ENCODE data around the gene ACAP2. TPM values are rescaled to one million over a fixed set of nuclear protein-coding genes. Genes with fewer than 3 reads are reported as not detected.

ACAP2 gene
- total RNA-seq, 1 experiment from 2014 or later, result 42.9 TPM

GRCh38 chr3:195270817-195271409 lies 171.9 kb downstream of the ACAP2 start, which contains the start of gene XXYLT1:
Gene XXYLT1, minus strand, starts transcription at chr3:195271159. Its CDS starts 101 bp downstream, at chr3:195271058.
- Mint-ChIP-seq H3K4me3 (ENCODE audit: unreplicated experiment) (peak within 1 kb of the TSS; percentile 88), H3K9me3 (ENCODE audit: unreplicated experiment) (no peaks in the 10 kb centered on the region), H3K4me1 (ENCODE audit: low read depth, unreplicated experiment) (peaks cover 21% of the 10 kb centered on the region), H3K36me3 (ENCODE audit: insufficient read depth, unreplicated experiment) (peaks cover 19% of the 10 kb centered on the region), H3K27me3 (ENCODE audit: insufficient read depth, unreplicated experiment) (no peaks in the 10 kb centered on the region), H3K27ac (ENCODE audit: unreplicated experiment) (peak within 1 kb of the TSS; percentile 80)
- no peaks in the 10 kb centered on the region for H3K9me3 ChIP-seq
- ChIA-PET POLR2A (interaction anchor here (0.6 to 1.2 kb wide), 3 partner anchors 82 to 637 kb away, joined by 3 read pairs; partner anchors contain the start of genes ACAP2 and TMEM44), CTCF (interaction anchor here (0.5 to 2.7 kb wide), 31 partner anchors 9 to 599 kb away, joined by 3 to 34 read pairs (median 4); partner anchors contain the start of genes ACAP2, APOD, LSG1 and PPP1R2)
- no peaks in the 10 kb centered on the region for H3K27me3 ChIP-seq (replicated peaks; ENCODE audit: control insufficient read depth, insufficient read depth, low read length)
- H3K36me3 ChIP-seq (ENCODE audit: control insufficient read depth, insufficient read depth, low read length), result peaks cover 2% of the 10 kb centered on the region
- no TSS peak for BruUV-seq (replicated peaks)
- DNase-seq, result peak; percentile 92 to 94
- TF ChIP-seq CTCF (IDR thresholded peaks at IDR 0.05; ENCODE audit: insufficient read depth in 1 of 2, low read depth in 1 of 2, low read length in 1 of 2, severe bottlenecking in 1 of 2, unreplicated experiment in 1 of 2), result peak; percentile 42 to 54
- H3K4me3 ChIP-seq (ENCODE audit: low read depth, low read length), result peak within 1 kb of the TSS; percentile 91
- intact Hi-C loops (cut with micrococcal nuclease; ENCODE audit: unreplicated experiment), result loop anchor here (1.0 kb wide), 3 partner anchors 14 to 251 kb away; partner anchors contain the start of gene ACAP2
- H3K4me1 ChIP-seq, result peaks cover 36% of the 10 kb centered on the region

- Histone ChIP-seq H3K36me3 (ENCODE audit: control insufficient read depth, insufficient read depth, low read length) (peaks cover 2% of the 10 kb centered on the region), H3K4me3 (ENCODE audit: low read depth, low read length) (peak overlapping the region; percentile 91), H3K4me1 (peaks cover 36% of the 10 kb centered on the region), H3K9me3 (no peaks in the 10 kb centered on the region), H3K27me3 (replicated peaks; ENCODE audit: control insufficient read depth, insufficient read depth, low read length) (no peaks in the 10 kb centered on the region)
- ChIA-PET POLR2A (interaction anchor here (1.1 to 1.2 kb wide), 2 partner anchors 83 to 637 kb away, joined by 3 read pairs; partner anchors contain the start of gene TMEM44), CTCF (interaction anchor here (0.6 to 2.7 kb wide), 12 partner anchors 9 to 598 kb away, joined by 3 to 34 read pairs (median 4); partner anchors contain the start of genes ACAP2, LSG1 and PPP1R2)
- Mint-ChIP-seq H3K27ac (ENCODE audit: unreplicated experiment) (no peak overlapping the region), H3K4me1 (ENCODE audit: low read depth, unreplicated experiment) (peaks cover 21% of the 10 kb centered on the region), H3K27me3 (ENCODE audit: insufficient read depth, unreplicated experiment) (no peaks in the 10 kb centered on the region), H3K4me3 (ENCODE audit: unreplicated experiment) (peak overlapping the region; percentile 88), H3K36me3 (ENCODE audit: insufficient read depth, unreplicated experiment) (peaks cover 21% of the 10 kb centered on the region), H3K9me3 (ENCODE audit: unreplicated experiment) (no peaks in the 10 kb centered on the region)
- intact Hi-C loops (cut with micrococcal nuclease; ENCODE audit: unreplicated experiment), result no loop called here
- peak; percentile 68 to 71 for DNase-seq
- BruUV-seq (replicated peaks), result no TSS peak
- peak in 1 of 2 experiments; percentile 27 for TF ChIP-seq CTCF (IDR thresholded peaks at IDR 0.05; ENCODE audit: insufficient read depth in 1 of 2, low read depth in 1 of 2, low read length in 1 of 2, severe bottlenecking in 1 of 2, unreplicated experiment in 1 of 2)
These were observed 172.6 kb downstream of the ACAP2 start for GRCh38 chr3:195270079-195270816.

- Histone ChIP-seq H3K4me3 (ENCODE audit: low read depth, low read length) (peak overlapping the region; percentile 91), H3K4me1 (peaks cover 31% of the 10 kb centered on the region), H3K36me3 (ENCODE audit: control insufficient read depth, insufficient read depth, low read length) (peaks cover 2% of the 10 kb centered on the region), H3K27me3 (replicated peaks; ENCODE audit: control insufficient read depth, insufficient read depth, low read length) (no peaks in the 10 kb centered on the region), H3K9me3 (no peaks in the 10 kb centered on the region)
- no peak for TF ChIP-seq CTCF (IDR thresholded peaks at IDR 0.05; ENCODE audit: insufficient read depth in 1 of 2, low read depth in 1 of 2, low read length in 1 of 2, severe bottlenecking in 1 of 2, unreplicated experiment in 1 of 2)
- intact Hi-C loops (cut with micrococcal nuclease; ENCODE audit: unreplicated experiment), result no loop called here
- peaks cover 21% of the 10 kb centered on the region for H3K4me1 Mint-ChIP-seq (ENCODE audit: low read depth, unreplicated experiment)
- BruUV-seq (replicated peaks), result TSS peak; percentile 27
- POLR2A ChIA-PET, result no interaction called here
- H3K27ac Mint-ChIP-seq (ENCODE audit: unreplicated experiment), result no peak overlapping the region
- CTCF ChIA-PET, result interaction anchor here (0.6 to 2.7 kb wide), 7 partner anchors 8 to 587 kb away, joined by 3 to 19 read pairs (median 4); partner anchors contain the start of genes ACAP2 and PPP1R2
- peaks cover 28% of the 10 kb centered on the region for H3K36me3 Mint-ChIP-seq (ENCODE audit: insufficient read depth, unreplicated experiment)
- H3K9me3 Mint-ChIP-seq (ENCODE audit: unreplicated experiment), result no peaks in the 10 kb centered on the region
- no peak for DNase-seq
- H3K27me3 Mint-ChIP-seq (ENCODE audit: insufficient read depth, unreplicated experiment), result no peaks in the 10 kb centered on the region
- H3K4me3 Mint-ChIP-seq (ENCODE audit: unreplicated experiment), result peak overlapping the region; percentile 88
These were observed 173.3 kb downstream of the ACAP2 start for GRCh38 chr3:195269375-195270078.

All from Caco-2 (cell line).